Metanephros (tissue), 1 donor: Measurements from ENCODE around the gene CDC14A. TPM values are rescaled to one million over a fixed set of nuclear protein-coding genes. Genes with fewer than 3 reads are reported as not detected.

Experiments used
- total RNA-seq: library from RNA; depleted of rRNA; stranded (reverse); fragments of >200 nt; gene quantifications from one replicate; pipeline ENCODE4 v1.2.3, GENCODE V29; 2014

The CDC14A gene, protein sequence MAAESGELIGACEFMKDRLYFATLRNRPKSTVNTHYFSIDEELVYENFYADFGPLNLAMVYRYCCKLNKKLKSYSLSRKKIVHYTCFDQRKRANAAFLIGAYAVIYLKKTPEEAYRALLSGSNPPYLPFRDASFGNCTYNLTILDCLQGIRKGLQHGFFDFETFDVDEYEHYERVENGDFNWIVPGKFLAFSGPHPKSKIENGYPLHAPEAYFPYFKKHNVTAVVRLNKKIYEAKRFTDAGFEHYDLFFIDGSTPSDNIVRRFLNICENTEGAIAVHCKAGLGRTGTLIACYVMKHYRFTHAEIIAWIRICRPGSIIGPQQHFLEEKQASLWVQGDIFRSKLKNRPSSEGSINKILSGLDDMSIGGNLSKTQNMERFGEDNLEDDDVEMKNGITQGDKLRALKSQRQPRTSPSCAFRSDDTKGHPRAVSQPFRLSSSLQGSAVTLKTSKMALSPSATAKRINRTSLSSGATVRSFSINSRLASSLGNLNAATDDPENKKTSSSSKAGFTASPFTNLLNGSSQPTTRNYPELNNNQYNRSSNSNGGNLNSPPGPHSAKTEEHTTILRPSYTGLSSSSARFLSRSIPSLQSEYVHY
- 39.9 TPM for total RNA-seq

DNA sequence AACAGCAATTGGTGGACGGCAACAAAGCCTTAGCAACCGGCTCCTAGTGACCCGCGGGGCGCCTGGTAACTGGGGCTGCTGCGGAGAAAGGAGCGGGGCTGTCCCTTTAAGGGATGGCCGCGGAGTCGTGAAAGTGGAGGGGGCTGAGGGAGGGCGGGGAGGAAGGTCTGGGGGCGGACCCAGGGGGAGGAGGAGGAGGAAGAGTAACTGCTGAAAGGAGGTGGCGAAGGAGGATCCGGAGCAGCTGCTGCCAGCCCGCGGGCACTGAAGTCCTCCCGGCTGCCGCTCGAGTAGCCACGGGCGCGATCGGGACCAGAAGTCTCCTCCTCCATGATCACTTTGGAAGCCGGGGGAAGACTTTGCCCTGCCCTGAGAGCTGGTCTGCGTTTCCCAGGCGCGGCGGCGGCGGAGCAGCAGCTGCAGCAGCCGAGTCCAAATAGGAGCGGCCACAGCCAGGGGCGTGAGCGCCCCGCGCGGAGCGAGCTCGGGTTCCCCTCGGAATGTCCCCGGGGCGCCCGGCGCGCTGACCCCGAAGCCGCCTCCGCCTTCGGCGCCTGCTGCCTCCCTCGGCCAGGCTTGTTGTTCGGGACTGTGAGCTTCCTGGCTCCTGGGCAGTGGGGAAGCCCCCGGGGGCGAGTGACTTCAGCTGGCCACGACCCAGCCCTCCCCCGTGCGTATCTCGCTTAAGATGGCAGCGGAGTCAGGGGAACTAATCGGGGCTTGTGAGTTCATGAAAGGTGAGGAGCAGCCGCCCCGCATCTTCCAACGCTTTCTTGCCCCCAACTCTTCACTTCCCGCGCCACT, at the start of gene CDC14A:
Gene CDC14A, plus strand, starts transcription at position 240 of the 804 bp plus-strand sequence. Its CDS starts 449 bp downstream, at position 689.

Other genes starting within 250 kb of the CDC14A start
- 3.9 TPM for gene SASS6, start 219.6 kb upstream of the CDC14A start, total RNA-seq
- gene TRMT13, start 219.3 kb upstream of the CDC14A start, total RNA-seq: 24.3 TPM
- 30.3 TPM for gene LRRC39, start 174.2 kb upstream of the CDC14A start, total RNA-seq
- 18.3 TPM for gene DBT, start 102.7 kb upstream of the CDC14A start, total RNA-seq
- 22.9 TPM for gene RTCA, start 86.3 kb upstream of the CDC14A start, total RNA-seq
- gene GPR88, start 185.6 kb downstream of the CDC14A start, total RNA-seq: 0.70 TPM